Posterior vena cava (tissue), 2 donors: ENCODE measurements around the gene IDH3G. TPM values are rescaled to one million over a fixed set of nuclear protein-coding genes. Genes with fewer than 3 reads are reported as not detected.
"Not testable (repeated sequence)": the region's sequence is repeated elsewhere in the genome, so short reads cannot be mapped to it uniquely, and the experiment has no call there.

Source experiments
- DNase-seq: peaks from one replicate; pipeline ENCODE4 v3.0.0-alpha.2; 2020; ENCODE audit warnings: low spot score
- intact Hi-C, 2 donors: fragments of 100-400 bp; cut with DNase I; formaldehyde crosslinking; loops; one replicate each; pipeline versions ENCODE4 v1.14.1 to v1.14.2; 2022 to 2023
- total RNA-seq, 2 donors: library from RNA; stranded (reverse); fragmentation: NEBNext Ultra II Directional; extraction: Animal tissue kit (Norgen Biotek cat#: 25700); gene quantifications; one replicate each; pipeline ENCODE4 v1.2.1, GENCODE V29; 2021
- donor health status: DM: yes; HTN: yes; CAD: no.
- donor health status: DM: yes; HTN: yes; CAD: no.

The IDH3G gene
- total RNA-seq, 2 donors from 2014 or later: 43.9 to 44.1 TPM

- DNase-seq, intact Hi-C loops: not testable (repeated sequence)
Measured at GRCh38 chrX:153743468-153744209, 50.5 kb downstream of the IDH3G start.

- DNase-seq, intact Hi-C loops: not testable (repeated sequence)
Measured at GRCh38 chrX:153742796-153743467, 51.2 kb downstream of the IDH3G start.

GRCh38 chrX:153742111-153742510, 52.1 kb downstream of the IDH3G start:
- DNase-seq, intact Hi-C loops: not testable (repeated sequence)

GRCh38 chrX:153741446-153741845, 52.7 kb downstream of the IDH3G start:
- DNase-seq: no peak
- intact Hi-C loops: no loop called here

- DNase-seq: no peak
Measured at GRCh38 chrX:153740631-153741222, 53.4 kb downstream of the IDH3G start.

GRCh38 chrX:153739754-153740486, 54.3 kb downstream of the IDH3G start:
- intact Hi-C loops: no loop called here
- no peak for DNase-seq

More at GRCh38 chrX:153740631-153741222, 53.4 kb downstream of the IDH3G start:
- intact Hi-C loops: no loop called here

GRCh38 chrX:153738056-153738605, 56.0 kb downstream of the IDH3G start:
- intact Hi-C loops: no loop called here

GRCh38 chrX:153736871-153737441, 57.2 kb downstream of the IDH3G start:
- DNase-seq: no peak
- intact Hi-C loops: no loop called here

More at GRCh38 chrX:153738056-153738605, 56.0 kb downstream of the IDH3G start:
- DNase-seq: no peak

- intact Hi-C loops: no loop called here
- DNase-seq: no peak
Measured at GRCh38 chrX:153736071-153736820, 57.9 kb downstream of the IDH3G start.

Other genes with a start within 250 kb of the IDH3G start
- gene CCNQ, start 195.2 kb downstream of the IDH3G start, total RNA-seq: 10 to 100 TPM; 15.8 to 21.7 TPM
- gene DUSP9, start 147.2 kb downstream of the IDH3G start, total RNA-seq: not detected
- gene PNCK, start 120.6 kb downstream of the IDH3G start, total RNA-seq: 10 to 100 TPM; 41.1 to 58.9 TPM
- 10 to 100 TPM; 33.5 to 42.3 TPM for gene SLC6A8, start 106.4 kb downstream of the IDH3G start, total RNA-seq
- 100 to 1,000 TPM; 129 to 133 TPM for gene BCAP31, start 70.0 kb downstream of the IDH3G start, total RNA-seq
- gene ABCD1, start 69.5 kb downstream of the IDH3G start, total RNA-seq: 10 to 100 TPM; 14.7 to 22.6 TPM
- gene PLXNB3, start 30.1 kb downstream of the IDH3G start, total RNA-seq: 10 to 100 TPM; 16.8 to 19.1 TPM
- 1 to 10 TPM; 5.4 to 9.8 TPM for gene SRPK3, start 13.3 kb downstream of the IDH3G start, total RNA-seq
- 100 to 1,000 TPM; 164 to 225 TPM for gene SSR4, start 293 bp upstream of the IDH3G start, total RNA-seq
- 10 to 100 TPM; 21.0 to 22.9 TPM for gene PDZD4, start 36.2 kb upstream of the IDH3G start, total RNA-seq
- 1 to 10 TPM; 3.8 to 4.4 TPM for gene L1CAM, start 91.8 kb upstream of the IDH3G start, total RNA-seq
- gene AVPR2, start 110.3 kb upstream of the IDH3G start, total RNA-seq: 1 to 10 TPM; 1.4 to 2.0 TPM
- gene ARHGAP4, start 131.9 kb upstream of the IDH3G start, total RNA-seq: 10 to 100 TPM; 36.3 to 47.1 TPM
- 10 to 100 TPM; 69.4 to 75.4 TPM for gene NAA10, start 140.7 kb upstream of the IDH3G start, total RNA-seq
- 10 to 100 TPM; 11.4 to 17.6 TPM for gene RENBP, start 150.3 kb upstream of the IDH3G start, total RNA-seq
- gene HCFC1, start 177.4 kb upstream of the IDH3G start, total RNA-seq: 10 to 100 TPM; 36.9 to 44.6 TPM
- gene TMEM187, start 178.4 kb upstream of the IDH3G start, total RNA-seq: 1 to 10 TPM; 6.9 to 9.3 TPM
- 100 to 1,000 TPM in 1 of 2 donors, 10 to 100 TPM in 1; 88.2 to 114 TPM for gene IRAK1, start 225.5 kb upstream of the IDH3G start, total RNA-seq